ENCODE results near the gene CDK14. TPM values are rescaled to one million over a fixed set of nuclear protein-coding genes. Genes with fewer than 3 reads are reported as not detected.

The CDK14 gene
- total and polyA plus RNA-seq, 10 of the 15 experiments (the other 5 are each of a cell fraction or from before 2014, with no cell fraction given): 6.5 to 61.3 (median 24.2) TPM

DNA sequence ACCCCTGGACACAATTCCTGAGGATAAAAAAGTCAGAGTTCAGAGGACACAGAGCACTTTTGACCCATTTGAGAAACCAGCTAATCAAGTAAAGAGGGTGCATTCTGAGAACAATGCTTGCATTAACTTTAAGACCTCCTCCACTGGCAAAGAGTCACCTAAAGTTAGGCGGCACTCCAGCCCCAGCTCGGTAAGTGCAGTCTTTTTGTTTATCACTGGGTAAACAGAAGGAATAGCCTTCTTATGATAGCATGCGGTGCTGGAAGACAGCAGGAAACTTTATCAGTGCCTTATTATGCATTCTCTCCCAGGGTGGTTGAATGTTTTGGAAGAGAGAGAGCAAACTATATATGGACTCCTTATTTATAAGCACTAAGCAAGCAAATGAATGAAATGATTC, 130.5 kb downstream of the CDK14 start:
- peak overlapping the region; percentile 47; the same call in 1 of the 2 replicates for H3K27ac ChIP-seq (ENCODE audit: control insufficient read depth, insufficient read depth)
- H3K4me2 ChIP-seq (ENCODE audit: control insufficient read depth, insufficient read depth): peak overlapping the region; percentile 56
- ChIA-PET SMC1A (ENCODE audit: uncharacterized antibody, unreplicated experiment) (interaction anchor here (0.7 to 10.5 kb wide), 4 partner anchors 9 to 272 kb away, joined by 3 to 181 read pairs (median 10); no protein-coding TSS in a partner anchor), POLR2A (interaction anchor here (1.2 to 3.2 kb wide), 3 partner anchors 10 to 17 kb away, joined by 4 to 25 read pairs (median 7); no protein-coding TSS in a partner anchor), RAD21 (ENCODE audit: unreplicated experiment) (interaction anchor here (1.1 to 3.6 kb wide), 7 partner anchors 9 to 25 kb away, joined by 3 to 41 read pairs (median 6); no protein-coding TSS in a partner anchor), CTCF (interaction anchor here (0.9 to 4.4 kb wide), 6 partner anchors 9 to 129 kb away, joined by 3 to 60 read pairs (median 6); no protein-coding TSS in a partner anchor)
- DNase-seq (ENCODE audit: low read depth, low spot score) (no peak), ATAC-seq (peak; percentile 38), FAIRE-seq (no peak)
- peak overlapping the region; percentile 20; the same call in 1 of the 2 replicates for H3K4me3 ChIP-seq
- intact Hi-C loops (cut with micrococcal nuclease; ENCODE audit: unreplicated experiment): loop anchor here (5.0 kb wide), 1 partner anchor 91 kb away; no protein-coding TSS in a partner anchor
- peak overlapping the region; percentile 40 for H2AFZ ChIP-seq (ENCODE audit: control insufficient read depth, low read depth, low read length)
- in situ Hi-C loops (cut with MboI): no loop called here
- H3K36me3 ChIP-seq (ENCODE audit: control insufficient read depth in 2 of 2, insufficient read depth in 2 of 2, low read length in 1 of 2): no peaks in the 10 kb centered on the region
- TF ChIP-seq IKZF1 (conservative IDR thresholded peaks at IDR 0.05) (0 out of 2 replicates have a peak, but pooled peaks have one; percentile 27), HCFC1 (IDR thresholded peaks at IDR 0.05; ENCODE audit: low read length) (no peak)
- no peaks in the 10 kb centered on the region for H3K27me3 ChIP-seq (replicated peaks in 1 of 2; ENCODE audit: control insufficient read depth in 2 of 2, insufficient read depth in 2 of 2, low read length in 1 of 2)
- H3K9ac ChIP-seq (ENCODE audit: control insufficient read depth, insufficient read depth, low read length): peak overlapping the region; percentile 48
- H3K9me3 ChIP-seq (replicated peaks; ENCODE audit: control insufficient read depth, insufficient read depth, low read length): peaks cover 11% of the 10 kb centered on the region
- 15% methylated on average over 3 of the region's 3 CpGs for WGBS (ENCODE audit: insufficient coverage, insufficient replicate concordance, low lambda C conversion rate, missing lambda C conversion rate)
- no peaks in the 10 kb centered on the region for H4K20me1 ChIP-seq (ENCODE audit: control insufficient read depth, insufficient read depth)
- peaks cover 18% of the 10 kb centered on the region for H3K79me2 ChIP-seq (ENCODE audit: control insufficient read depth, insufficient read depth, low read length)
- BruUV-seq (replicated peaks): no TSS peak
- H3K4me1 ChIP-seq (ENCODE audit: control insufficient read depth, insufficient read depth, low read length): peaks cover 10% of the 10 kb centered on the region

- H3K36me3 ChIP-seq (ENCODE audit: control insufficient read depth in 2 of 2, insufficient read depth in 2 of 2, low read length in 1 of 2): no peaks in the 10 kb centered on the region
- peaks cover 18% of the 10 kb centered on the region for H3K79me2 ChIP-seq (ENCODE audit: control insufficient read depth, insufficient read depth, low read length)
- H2AFZ ChIP-seq (ENCODE audit: control insufficient read depth, low read depth, low read length): peak overlapping the region; percentile 29; the same call in 1 of the 2 replicates
- DNase-seq (ENCODE audit: low read depth, low spot score): no peak
- peak overlapping the region; percentile 47; the same call in 1 of the 2 replicates for H3K4me2 ChIP-seq (ENCODE audit: control insufficient read depth, insufficient read depth)
- FAIRE-seq: no peak
- no peak for ATAC-seq
- H3K4me1 ChIP-seq (ENCODE audit: control insufficient read depth, insufficient read depth, low read length): peaks cover 10% of the 10 kb centered on the region
- H3K27me3 ChIP-seq (replicated peaks in 1 of 2; ENCODE audit: control insufficient read depth in 2 of 2, insufficient read depth in 2 of 2, low read length in 1 of 2): no peaks in the 10 kb centered on the region
- TF ChIP-seq RAD51 (IDR thresholded peaks at IDR 0.05) (no peak), ZBTB33 (IDR thresholded peaks at IDR 0.05) (no peak), MYB (IDR thresholded peaks at IDR 0.05; ENCODE audit: borderline replicate concordance, low read depth, low read length) (no peak), ZNF687 (IDR thresholded peaks at IDR 0.05) (no peak), SREBF1 (IDR thresholded peaks at IDR 0.05; ENCODE audit: low read length) (no peak)
- RAD21 ChIA-PET (ENCODE audit: unreplicated experiment): interaction anchor here (2.1 kb wide), 1 partner anchor 13 kb away, joined by 7 read pairs; no protein-coding TSS in a partner anchor
- SMC1A ChIA-PET (ENCODE audit: uncharacterized antibody, unreplicated experiment): interaction anchor here (1.6 to 2.0 kb wide), 3 partner anchors 12 to 18 kb away, joined by 7 to 14 read pairs (median 7); no protein-coding TSS in a partner anchor
- POLR2A ChIA-PET: no interaction called here
- no peak overlapping the region for H3K4me3 ChIP-seq
- in situ Hi-C loops (cut with MboI): no loop called here
- peaks cover 11% of the 10 kb centered on the region for H3K9me3 ChIP-seq (replicated peaks; ENCODE audit: control insufficient read depth, insufficient read depth, low read length)
- H4K20me1 ChIP-seq (ENCODE audit: control insufficient read depth, insufficient read depth): no peaks in the 10 kb centered on the region
- intact Hi-C loops (cut with micrococcal nuclease; ENCODE audit: unreplicated experiment): loop anchor here (5.0 kb wide), 1 partner anchor 90 kb away; no protein-coding TSS in a partner anchor
- no peak overlapping the region; the same call in 1 of the 2 replicates for H3K9ac ChIP-seq (ENCODE audit: control insufficient read depth, insufficient read depth, low read length)
- TSS peak; percentile 42 for BruUV-seq (replicated peaks)
- 0 out of 2 replicates have a peak overlapping the region, but pooled peaks have one; percentile 27 for H3K27ac ChIP-seq (ENCODE audit: control insufficient read depth, insufficient read depth)
- CTCF ChIA-PET: no interaction called here
Measured at GRCh38 chr7:90727412-90727811, 131.3 kb downstream of the CDK14 start.

Measured in GM12878 (cell line).